GM21529 (cell line): ENCODE data around the gene CLDN1.

Experiments
- ATAC-seq: cut with Tn5 transposase; IDR thresholded peaks from one replicate; pipeline ENCODE4 v1.9.1; 2021; ENCODE audit not compliant: unreplicated experiment

CLDN1 gene

DNA sequence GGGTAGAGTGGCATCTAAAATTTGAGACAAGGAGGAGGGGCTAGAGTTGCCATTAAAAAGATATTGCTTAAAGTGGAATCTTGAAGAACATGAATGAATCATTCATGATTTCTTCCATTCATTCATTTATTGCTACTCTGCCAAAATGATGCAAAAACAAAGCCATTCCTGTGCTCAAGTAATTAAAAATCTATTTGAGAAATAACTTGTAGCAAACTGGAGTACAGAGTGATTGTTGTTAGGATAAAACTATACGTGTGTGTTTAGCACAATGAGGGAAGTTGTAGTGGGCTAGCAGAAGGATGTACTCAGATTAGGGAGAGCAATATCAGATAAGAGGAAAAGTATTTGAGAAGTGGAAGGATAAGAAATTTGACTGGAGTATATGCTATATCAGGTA lies 11.7 kb upstream of the CLDN1 start:
- ATAC-seq: no peak

DNA sequence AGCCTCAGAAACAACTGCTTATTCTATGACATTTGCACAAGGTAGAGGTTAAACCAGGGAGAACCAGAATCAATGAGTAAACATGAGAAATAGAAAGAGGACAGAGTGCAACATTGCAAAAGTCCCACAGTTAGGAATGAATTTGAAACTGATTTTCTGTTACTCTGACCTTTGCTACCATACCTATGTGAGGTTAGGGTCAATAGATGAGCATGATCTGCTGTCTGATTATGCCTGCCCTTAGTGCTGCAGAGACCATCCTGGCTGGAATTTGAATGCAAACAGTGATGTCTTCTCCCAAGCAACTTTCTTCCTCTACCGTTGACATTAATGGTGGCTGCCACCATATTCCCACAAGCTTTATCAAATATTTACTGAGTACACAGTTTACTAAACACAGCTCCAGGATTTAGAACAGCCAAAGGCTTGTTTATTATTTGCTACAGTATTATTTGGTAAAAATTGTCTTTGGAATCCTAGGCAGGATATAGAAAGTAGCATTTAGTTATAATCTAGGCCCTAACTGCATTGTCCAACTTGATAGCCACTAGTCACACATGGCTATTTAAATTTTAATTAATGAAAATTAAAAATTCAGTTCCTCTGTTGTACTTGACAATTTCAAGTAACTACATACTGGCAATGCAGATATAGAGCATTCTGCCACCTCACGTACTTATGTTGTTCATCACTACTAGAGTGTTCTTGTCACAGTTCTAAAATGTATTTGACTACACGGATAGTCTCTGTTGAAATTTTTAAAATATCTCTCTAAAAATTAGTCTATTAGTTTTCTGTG lies 8.9 kb upstream of the CLDN1 start:
- ATAC-seq: no peak

DNA sequence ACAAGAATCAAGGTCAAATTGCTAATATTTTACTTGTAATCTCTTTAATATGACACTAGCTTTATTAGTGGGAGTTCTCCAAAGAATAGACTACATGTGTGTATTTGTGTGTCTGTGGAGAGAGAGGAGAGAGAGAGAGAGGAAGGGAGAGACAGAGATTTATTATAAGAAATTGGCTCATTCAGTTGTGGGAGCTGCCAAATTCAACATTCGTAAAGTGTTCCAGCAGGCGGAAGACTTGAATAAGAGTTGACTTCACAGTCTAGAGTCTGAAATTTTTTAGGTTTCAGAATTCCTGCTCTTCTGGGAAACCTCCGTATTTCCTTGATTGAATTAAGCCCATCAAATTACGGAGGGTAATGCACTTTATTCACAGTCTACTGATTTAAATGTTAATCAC lies 4.7 kb upstream of the CLDN1 start:
- no peak for ATAC-seq

DNA sequence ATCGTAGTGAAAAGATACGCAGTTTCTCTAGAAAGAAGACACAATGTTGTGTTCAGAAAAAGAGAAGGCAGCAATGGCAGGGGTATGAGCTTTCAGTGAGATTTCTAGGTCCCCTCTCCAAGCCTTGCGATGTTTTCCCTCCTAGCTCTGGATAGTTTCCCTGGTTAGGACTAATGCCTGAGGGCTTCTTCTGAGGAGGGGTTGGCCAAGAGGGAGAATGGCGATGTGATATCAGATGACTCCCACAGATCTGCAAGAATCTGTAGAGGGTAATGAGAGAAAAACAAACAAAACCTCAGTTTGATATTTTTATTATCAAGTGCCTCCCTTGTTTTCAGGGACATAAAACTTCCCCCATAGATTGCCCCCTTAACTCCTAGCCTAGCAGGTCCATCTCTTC lies 4.1 kb upstream of the CLDN1 start:
- no peak for ATAC-seq

DNA sequence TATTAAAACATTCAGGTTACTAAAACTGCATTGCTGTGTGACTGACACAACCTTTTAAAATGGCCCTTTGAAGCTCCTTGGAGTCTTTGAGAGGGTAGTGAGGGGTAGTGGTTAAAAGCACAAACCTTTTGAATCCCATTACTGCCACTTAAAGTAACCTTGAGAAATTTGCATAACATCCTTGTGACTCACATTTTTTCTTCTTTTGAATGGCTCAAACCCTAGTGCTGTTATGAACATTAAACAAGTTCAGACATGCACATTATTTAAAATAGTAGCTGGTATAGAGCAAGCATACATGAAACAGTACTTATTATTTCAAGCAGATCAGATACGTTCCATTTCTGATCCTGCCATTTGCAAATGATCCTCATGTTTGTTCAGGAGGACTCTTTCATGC lies 3.7 kb upstream of the CLDN1 start:
- no peak for ATAC-seq

DNA sequence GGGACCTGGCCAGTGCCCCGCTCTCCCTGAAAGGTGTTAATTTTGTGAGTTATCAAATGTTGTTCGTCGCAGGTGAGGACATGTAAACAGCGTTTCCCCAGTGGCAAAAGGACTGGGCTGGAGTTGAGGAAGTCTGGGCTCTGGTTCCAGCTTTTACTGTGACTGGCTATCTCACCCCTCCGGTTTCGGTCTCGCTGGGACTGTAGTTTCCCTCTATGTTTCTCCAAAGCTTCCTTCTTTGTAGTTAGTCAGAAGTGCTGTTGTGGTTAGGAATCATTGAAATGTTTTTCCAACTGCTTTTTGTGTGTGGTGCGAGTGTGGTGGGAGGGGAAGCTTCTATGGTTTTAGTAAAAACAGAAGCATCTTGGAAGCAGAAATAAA lies 990 bp upstream of the CLDN1 start:
- no peak for ATAC-seq

DNA sequence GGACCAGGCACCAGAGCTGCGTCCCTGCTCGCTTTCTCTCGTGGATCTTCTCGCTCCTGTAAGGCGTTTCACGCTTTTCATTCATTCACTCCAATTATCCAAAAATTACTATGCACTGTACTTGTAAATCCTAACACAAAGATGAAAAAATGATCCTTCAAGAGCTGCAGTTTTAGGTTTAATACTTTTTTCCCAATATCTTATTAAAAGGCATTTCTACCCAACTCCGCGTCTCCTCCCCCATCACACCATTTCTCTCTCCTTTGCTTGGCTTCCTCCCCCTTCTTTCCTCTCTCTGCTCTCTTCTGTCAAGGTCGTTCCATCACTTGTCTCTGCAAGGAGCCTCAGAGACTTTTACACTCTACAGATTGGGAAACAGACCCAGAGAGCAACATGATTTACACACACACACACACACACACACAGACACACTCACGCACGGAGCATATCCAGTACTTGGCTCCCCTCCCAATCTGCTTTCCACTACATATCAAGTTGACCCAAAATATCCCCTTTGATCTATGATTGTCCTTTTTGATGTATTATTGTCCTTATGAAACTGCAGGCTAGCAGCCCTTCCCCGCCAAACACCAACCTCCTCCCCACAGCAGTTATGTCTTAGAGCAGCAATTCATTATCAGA lies 479 bp upstream of the CLDN1 start:
- ATAC-seq: no peak

DNA sequence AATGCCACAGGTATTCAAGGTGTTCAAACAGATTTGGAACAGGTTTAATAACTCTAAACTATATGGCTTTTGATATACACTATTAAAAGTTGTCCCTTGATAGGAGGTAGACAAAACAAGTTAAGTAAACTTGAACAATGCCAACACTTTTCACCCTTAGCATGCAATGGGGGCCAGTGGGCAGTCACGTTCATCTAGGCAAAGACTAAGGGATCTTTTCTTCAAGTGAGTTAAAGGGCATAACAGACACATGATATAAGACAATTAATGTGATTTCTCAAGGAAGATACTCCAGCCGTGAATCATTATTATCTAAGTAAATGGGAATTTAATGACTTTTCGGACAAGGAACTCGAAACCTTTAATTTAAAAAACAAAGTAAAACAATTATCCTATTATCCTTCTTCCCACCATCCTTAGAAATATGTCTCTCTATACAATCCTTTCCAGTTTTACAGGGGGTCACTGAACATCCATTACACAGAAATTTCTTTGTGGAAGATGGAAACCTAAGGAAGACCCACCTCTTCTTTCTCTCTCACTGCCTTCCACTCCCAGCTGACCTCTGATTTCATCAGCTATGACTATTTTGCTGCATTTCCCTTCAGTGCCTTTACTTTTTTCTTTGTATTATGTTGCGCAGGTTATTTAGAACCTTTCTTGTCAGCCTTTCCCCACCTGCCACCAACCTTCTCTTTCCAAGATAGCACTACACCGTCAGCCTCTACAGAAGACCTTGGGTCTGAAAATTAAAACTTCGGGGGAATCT lies 1.5 kb downstream of the CLDN1 start:
- no peak for ATAC-seq

DNA sequence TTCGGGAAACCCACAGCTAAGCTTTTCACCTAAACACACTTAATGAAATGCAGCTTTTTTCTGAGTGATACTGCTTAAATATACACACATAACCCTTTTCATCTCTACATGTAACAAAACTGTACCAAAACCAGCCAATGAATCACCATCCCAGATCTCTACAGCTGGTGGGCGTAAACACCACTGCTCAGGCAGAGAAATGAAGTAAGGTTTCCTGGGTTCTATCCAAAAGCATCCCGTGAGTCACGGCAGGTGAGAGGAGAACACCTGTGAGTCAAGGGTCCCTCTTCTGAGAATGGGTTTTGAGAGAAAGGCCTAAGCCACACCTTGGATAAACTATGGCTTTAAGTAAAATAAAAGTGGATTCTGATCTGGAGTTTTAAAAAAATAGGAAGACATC lies 2.6 kb downstream of the CLDN1 start:
- no peak for ATAC-seq

DNA sequence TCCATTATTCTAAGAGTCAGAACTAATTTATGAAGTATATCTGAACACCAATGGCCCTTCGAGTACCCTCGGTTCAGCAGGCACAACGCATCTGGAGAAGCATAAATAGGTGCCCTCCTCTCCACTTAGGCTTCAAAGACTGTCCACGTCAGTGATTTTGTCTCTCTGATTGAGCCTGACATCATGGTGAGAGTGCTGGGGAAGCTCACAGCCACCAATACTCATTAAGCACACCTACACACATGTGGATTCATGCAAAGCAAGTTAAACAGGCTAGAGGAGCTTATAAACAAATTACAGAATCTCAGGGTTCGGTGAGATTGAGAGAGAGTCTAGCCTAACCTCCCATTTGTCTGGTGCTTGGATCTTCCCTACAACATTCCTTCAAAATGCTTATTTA lies 3.6 kb downstream of the CLDN1 start:
- no peak for ATAC-seq

DNA sequence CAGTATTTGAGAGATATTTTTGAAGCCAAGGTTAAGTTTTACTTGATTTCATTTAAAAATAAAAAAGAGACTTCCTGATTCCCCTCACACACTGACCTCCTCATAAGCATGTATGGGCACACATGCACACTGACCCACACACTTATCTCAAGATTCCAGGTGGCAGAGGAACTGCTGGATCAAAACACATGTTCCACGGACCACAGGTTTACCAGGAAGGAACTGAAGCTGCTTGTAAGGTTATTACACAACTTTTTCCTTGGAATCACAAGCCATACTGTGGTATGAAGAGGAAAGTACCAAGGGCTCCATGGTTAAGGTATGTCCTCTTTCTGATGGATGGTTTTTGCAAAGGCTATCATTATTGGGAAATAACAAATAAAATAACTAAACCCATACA lies 7.5 kb downstream of the CLDN1 start:
- no peak for ATAC-seq

DNA sequence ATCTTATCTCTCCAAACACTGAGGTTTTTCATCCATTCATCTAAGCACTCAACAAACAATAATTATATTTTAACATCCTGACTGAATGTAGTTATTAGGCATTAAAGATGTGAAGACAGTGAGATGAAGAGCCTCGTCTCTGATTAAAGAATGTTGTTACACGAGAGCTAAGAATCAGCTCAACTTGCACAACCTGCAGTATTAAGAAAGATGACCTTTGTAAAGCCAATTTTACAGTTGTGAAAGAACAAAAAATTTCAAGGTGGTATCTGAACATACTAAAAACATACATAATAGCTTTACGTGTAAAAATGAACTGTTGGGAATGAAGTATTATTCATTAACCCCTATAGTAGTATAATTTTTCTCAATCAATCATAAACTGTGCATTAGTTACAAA lies 12.8 kb downstream of the CLDN1 start:
- no peak for ATAC-seq

DNA sequence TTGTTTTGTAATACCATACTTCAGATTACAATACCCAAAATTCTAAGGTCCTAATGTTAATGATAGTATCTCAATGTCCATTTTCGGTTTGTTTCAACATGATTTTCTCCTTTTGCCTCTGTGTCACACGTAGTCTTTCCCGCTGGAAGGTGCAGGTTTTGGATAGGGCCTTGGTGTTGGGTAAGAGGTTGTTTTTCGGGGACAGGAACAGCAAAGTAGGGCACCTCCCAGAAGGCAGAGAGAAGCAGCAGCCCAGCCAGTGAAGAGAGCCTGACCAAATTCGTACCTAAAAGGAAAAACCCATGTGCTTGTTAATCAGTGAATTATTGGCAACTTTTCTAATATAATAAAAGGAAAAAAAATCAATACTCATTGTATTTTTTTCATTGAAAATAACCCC lies 14.1 kb downstream of the CLDN1 start:
- no peak for ATAC-seq

DNA sequence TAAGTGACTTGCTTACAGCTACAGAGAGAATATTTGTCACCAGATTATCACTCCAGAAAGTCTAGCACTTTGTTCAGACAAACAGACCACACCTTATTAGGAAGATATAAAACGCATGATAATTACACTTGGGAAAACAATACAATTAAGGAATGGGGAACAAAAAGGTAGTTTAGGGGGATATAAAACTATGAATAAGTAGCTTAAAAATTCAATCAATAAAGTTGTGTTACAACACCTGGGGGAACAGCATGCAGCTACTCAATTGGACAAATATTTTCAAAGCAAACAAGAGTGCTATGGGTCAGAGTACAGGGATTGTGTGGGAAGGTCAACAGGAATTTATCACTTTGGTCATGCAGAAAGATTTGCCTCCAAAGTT lies 15.1 kb downstream of the CLDN1 start:
- ATAC-seq: no peak

DNA sequence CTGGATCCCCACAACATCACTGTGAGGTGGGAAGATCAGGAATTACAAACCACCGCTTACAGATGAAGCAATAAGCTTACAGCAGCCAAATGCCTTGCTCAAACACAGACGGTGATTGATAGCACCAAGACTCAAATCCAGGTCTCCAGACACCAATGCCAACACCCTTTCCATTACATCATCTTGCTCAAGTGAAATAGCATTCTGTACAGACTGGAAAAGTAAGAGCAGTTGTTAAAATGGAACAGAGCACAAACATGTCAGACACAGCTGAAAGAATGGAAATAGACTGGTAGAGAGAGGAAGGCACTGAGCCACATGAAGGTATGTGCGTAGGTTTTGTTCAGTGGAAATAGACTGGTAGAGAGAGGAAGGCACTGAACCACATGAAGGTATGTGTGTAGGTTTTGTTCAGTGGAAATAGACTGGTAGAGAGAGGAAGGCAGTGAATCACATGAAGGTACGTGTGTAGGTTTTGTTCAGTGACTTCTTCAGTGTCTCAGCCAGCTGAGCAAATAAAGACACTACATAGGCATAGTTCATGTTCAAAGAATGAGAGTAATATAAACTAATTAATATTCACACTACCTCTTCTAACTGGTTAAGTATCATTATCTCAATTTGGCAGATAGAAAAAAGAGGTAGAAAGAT lies 15.6 kb downstream of the CLDN1 start:
- no peak for ATAC-seq

DNA sequence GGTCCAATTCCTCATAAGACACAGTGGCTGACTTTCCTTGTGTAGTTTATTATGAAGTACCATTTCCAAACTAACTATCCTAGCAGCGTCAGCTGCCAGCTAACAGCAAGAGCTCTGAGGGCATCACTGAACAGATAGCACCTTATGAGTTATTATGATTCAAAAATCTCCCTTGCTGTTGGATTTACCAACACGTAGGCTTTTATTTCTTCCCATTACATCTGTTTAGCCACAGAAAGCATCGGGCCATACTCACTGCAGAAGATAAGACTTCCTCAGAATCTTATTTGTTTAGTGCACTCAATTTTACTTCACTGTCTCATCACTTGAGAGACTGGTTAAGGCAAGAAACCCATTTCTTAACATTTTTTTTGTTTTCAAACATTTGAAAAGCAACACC lies 16.2 kb downstream of the CLDN1 start:
- ATAC-seq: no peak

DNA sequence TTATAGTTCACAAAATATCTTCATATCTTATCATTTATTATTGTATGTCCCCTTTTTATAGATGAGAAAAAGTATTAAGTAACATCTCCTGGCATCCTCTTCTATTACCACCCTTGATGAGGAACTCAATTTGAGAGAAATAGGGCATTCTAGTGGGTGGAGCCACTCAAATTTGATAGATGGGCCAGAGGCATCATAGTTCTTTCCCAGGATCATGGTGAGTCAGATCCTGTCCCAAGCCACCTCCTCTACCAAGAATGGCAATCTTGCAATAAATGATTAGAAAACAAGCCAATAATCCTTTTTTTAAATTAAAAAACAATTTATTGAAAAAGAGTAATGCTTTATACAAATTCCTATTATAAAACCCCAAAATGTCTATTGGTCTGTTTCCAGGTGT lies 16.8 kb downstream of the CLDN1 start:
- ATAC-seq: no peak

DNA sequence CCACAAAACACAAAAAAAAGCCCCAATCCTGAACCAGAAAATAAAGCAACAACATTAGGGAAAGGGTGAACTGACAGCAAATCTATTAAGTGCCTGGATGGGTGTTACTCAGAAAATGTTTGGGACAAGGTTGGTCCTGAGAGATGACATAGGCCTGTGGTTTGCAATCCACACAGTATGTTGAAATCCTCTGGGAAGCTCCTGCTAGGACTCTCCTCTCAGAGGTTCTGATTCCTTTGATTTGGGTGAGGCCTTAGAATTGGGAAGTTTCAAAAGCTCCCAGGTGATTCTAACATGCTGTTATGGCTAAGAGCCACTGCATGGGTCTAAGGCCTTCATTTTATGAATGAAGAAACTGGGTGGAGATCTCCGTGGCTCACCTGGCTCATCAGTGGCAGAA lies 18.4 kb downstream of the CLDN1 start:
- ATAC-seq: no peak

DNA sequence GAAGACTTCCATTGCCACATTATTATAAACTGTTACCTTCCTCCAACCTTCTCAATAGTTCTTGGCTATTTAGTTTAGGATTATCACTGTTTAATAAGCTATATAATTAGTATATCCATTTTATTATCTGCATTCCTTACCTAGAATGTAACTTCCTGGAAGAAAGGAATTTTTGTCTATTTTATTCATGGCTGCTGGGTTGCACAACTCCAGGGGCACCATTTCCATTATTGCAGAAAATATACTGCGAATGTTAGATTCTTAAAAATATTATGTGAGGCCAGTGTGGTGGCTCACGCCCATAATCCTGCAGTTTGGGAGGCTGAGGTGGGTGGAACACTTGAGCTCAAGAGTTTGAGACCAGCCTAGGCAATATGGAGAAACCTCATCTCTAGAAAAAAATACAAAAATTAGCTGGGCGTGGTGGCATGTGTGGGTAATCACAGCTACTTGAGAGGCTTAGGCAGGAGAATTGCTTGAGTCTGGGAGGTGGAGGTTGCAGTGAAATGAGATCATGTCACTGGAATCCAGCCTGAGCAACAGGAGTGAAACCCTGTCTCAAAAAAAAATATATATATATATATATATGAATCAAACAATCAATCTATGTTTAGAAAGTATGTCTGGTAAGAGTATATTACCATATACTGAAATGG lies 19.9 kb downstream of the CLDN1 start:
- ATAC-seq: no peak

DNA sequence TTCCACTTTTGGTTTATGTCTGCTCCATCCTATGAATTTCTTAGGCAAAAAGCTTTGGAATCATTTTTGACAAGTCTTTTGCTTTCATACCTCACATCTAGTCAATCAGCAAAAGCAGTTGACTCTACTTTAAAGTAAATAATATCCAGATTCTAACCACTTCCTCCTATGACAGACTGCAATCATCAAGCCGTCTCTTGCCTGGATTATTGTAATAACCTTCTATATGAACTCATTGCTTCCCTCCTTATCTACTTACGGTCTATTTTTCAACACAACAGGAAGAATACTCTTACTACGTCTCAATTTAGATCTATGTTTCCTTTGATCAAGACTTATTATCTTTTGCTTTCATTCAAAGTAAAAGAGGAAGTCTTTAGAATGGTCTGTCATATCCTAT lies 20.7 kb downstream of the CLDN1 start:
- ATAC-seq: no peak

DNA sequence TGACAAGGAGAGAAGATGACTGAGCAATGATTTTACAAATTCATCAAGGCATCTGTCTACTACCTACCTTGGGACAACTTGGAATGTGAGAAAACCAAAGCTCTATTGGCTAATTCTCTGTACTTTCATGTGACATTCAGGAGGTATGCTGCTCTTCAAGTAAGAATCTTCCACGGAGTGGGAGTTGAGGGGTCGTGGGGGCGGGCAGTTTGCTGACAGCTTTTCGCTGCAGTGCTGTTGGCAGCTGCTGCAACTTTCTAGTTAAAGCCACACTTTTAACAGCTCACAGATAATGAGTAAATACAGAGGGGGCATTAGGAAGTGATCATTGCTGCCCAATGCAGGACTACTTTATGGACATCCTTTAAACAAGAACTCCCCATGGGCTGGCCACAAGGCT lies 22.3 kb downstream of the CLDN1 start:
- ATAC-seq: no peak
